SK-N-SH (cell line): Measurements from ENCODE around the gene SLC35B4. TPM values are rescaled to one million over a fixed set of nuclear protein-coding genes. Genes with fewer than 3 reads are reported as not detected.

Experiments
- polyA plus RNA-seq, 3 experiments: library from polyadenylated mRNA; depleted of rRNA; stranded (reverse); fragments of >200 nt; gene quantifications; 2 replicates each; pipeline ENCODE4 v1.2.3, GENCODE V29; 2012

The SLC35B4 gene
- polyA plus RNA-seq, 1 of the 3 experiments (the other 2 are of a cell fraction) = 19.3 TPM

Other genes starting within 250 kb of the SLC35B4 start
- gene LRGUK, start 189.6 kb downstream of the SLC35B4 start, polyA plus RNA-seq (2012; rRNA removed) = 1.5 TPM in 2 replicates
- gene AKR1B1, start 142.2 kb upstream of the SLC35B4 start, polyA plus RNA-seq (2012; rRNA removed) = 216 and 224 TPM in 2 replicates
- gene AKR1B10, start 210.6 kb upstream of the SLC35B4 start, polyA plus RNA-seq (2012; rRNA removed) = 0.10 and 0.16 TPM in 2 replicates
- not detected in 2 replicates for gene AKR1B15, start 232.2 kb upstream of the SLC35B4 start, polyA plus RNA-seq (2012; rRNA removed)